Activated T-helper 1 cell treated with Interleukin-2 at 50 U/mL for 16 hours (primary cell): Measurements from ENCODE around the gene SYNGAP1.
"Not testable (repeated sequence)": the region's sequence is repeated elsewhere in the genome, so short reads cannot be mapped to it uniquely, and the experiment has no call there.

Source experiments
- DNase-seq: peaks from one replicate; pipeline ENCODE4 v3.0.0-alpha.2; 2020; ENCODE audit warnings: low read depth

The SYNGAP1 gene

GRCh38 chr6:33481192-33481591 is 61.3 kb downstream of the SYNGAP1 start:
- DNase-seq: no peak

GRCh38 chr6:33482620-33483019 is 62.8 kb downstream of the SYNGAP1 start:
- DNase-seq: not testable (repeated sequence)

- DNase-seq: no peak
Measured at GRCh38 chr6:33483678-33484077, 63.8 kb downstream of the SYNGAP1 start.

GRCh38 chr6:33484673-33485262 is 64.9 kb downstream of the SYNGAP1 start:
- not testable (repeated sequence) for DNase-seq

- not testable (repeated sequence) for DNase-seq
Measured at GRCh38 chr6:33485680-33486079, 65.8 kb downstream of the SYNGAP1 start.

GRCh38 chr6:33488339-33488738 is 68.5 kb downstream of the SYNGAP1 start:
- no peak for DNase-seq

- DNase-seq: no peak
Measured at GRCh38 chr6:33490198-33490597, 70.3 kb downstream of the SYNGAP1 start.

- no peak for DNase-seq
Measured at GRCh38 chr6:33490621-33491020, 70.8 kb downstream of the SYNGAP1 start.

- DNase-seq: no peak
Measured at GRCh38 chr6:33492093-33492492, 72.2 kb downstream of the SYNGAP1 start.

GRCh38 chr6:33497157-33497556 is 77.3 kb downstream of the SYNGAP1 start:
- no peak for DNase-seq

- DNase-seq: no peak
Measured at GRCh38 chr6:33502486-33502885, 82.6 kb downstream of the SYNGAP1 start.

- DNase-seq: no peak
Measured at GRCh38 chr6:33504486-33504885, 84.6 kb downstream of the SYNGAP1 start.
